ENCODE measurements around the gene BCL2L14. TPM values are rescaled to one million over a fixed set of nuclear protein-coding genes. Genes with fewer than 3 reads are reported as not detected.

Gene BCL2L14, protein sequence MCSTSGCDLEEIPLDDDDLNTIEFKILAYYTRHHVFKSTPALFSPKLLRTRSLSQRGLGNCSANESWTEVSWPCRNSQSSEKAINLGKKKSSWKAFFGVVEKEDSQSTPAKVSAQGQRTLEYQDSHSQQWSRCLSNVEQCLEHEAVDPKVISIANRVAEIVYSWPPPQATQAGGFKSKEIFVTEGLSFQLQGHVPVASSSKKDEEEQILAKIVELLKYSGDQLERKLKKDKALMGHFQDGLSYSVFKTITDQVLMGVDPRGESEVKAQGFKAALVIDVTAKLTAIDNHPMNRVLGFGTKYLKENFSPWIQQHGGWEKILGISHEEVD
- not detected in 2 replicates for total RNA-seq

DNA sequence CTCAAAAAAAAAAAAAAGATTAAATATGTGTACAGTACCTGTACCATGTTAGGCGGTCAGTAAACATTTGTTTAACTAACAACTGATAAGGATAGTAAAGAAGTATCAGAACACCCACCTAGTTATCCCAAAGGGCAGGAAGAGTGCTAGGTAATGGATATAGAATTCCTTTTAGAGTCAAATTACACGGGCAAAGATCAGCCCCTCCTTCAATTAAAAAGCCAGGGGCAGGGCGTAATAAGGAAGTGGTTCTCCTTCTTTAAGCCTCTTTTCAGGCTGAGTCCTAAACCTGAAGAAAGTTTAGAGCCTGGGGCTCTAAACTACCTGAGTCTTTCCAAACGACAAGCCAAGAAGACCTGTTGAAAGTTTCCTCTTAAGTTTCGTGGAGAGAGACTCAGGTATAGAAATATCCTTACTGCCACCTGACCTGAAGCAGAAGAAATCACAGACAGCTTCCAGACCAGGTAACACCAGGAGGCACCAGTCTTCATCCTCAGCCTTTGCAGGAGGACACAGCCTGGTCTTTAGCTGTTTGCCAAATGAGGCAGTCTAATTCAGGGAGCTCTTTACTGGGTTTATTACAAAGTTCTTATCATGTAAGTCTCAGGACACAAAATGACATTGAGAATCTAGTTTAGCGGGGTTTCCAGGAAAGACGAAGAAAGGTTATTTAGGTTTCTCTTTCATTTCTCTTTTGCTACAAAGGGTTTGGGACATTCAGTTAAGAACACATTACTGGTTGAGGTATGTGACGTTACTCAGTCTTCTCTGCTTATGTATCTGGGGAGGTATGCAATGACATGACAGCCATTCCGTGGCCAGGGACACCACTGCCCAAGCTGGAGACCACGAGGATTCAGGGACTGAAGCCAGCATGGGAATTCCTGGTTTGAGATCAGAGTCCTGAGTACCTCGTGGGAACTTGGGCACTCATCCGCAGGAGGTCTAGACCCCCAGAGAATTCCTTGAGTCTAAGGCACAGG, at the start of gene BCL2L14:
Gene BCL2L14 (plus strand): TSS at position 266 of the 983 bp plus-strand sequence. CDS start 8,367 bp downstream, outside the sequence.
- no peak for DNase-seq (ENCODE audit: low read depth, low spot score)

DNA sequence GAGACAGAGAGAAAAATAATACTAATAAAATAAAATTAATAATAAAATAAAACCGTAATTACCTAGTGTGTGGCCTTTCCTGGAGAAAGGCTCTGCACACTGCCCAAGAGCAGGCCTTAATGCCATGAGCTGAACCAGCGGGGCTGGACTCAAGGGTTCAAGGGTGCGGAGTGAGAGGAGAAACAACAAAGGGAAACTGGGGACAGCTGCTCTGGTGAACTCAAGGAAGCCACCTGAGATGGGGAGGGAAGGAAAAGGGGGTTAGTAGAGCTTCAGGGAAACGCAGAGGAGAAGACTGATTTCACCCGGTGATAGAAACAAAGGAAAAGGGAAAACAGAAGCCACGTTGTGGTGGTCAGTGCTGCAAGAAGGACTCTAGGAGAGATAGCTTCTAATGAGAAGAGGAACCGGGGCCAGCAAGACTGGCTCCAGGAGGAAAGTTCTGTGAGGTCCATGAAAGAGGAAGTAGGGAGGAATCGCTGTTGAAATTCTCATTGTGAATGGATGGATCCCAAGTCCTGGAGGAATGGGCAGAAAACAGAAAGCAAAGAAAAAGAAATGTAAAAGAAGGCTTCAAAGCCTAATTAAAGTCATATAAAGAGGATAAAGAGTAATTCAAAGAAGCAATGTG, 48.3 kb upstream of the BCL2L14 start:
- DNase-seq (ENCODE audit: low read depth, low spot score) = no peak

DNA sequence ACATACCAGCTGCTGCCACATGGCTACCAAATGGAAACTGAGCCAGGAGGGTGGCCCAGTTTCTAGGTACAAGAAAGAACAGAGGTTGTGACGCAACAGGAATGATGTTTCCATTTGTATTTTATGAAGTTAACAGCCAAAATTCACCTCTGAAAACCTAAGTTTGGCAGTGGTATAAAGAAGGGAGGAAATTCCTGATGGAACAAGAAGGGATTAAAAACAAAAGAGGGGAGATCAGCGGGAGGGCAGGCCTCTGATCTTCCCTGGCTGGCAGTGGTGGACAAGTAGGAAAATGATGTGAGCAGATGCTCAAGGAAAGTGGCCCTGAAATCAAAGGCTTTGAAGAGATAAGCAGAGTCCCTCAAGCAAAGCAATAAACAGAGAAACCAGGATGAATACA, 47.3 kb upstream of the BCL2L14 start:
- DNase-seq (ENCODE audit: low read depth, low spot score) = no peak

DNA sequence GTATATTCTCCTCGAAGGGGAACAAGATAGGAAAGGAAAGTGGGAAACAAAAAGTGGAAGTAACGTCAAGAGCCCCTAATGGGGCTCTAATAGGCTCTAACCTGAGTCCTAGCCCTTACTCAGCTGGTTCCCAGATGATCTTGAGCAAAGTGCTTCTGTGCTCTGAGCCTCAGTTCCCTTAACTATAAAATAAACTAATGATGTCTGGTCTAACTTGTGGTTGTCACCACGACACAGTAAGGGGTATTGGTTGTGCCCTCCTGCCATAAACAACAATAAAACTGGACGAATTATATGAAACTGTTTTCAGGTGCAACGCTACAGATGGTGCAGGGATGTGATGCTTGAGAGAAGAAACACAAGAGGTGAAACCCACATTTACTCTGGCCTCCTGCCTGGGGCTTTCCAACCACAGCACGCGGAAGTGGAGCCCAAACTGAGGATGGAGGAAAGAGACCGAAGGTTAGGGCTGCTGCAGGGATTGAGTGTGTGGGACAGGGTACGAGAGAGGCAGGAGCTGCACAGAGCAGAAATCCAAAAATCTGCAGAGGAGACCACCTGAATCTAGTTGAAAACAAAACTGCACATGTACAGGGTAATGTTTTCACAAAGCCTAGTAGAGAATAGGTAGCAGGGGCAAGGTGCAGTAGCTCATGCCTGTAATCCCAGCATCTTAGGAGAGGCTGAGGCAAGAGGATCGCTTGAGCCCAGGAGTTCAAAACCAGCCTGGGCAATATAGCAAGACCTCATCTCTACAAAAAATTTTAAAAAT, 45.6 kb upstream of the BCL2L14 start:
- DNase-seq (ENCODE audit: low read depth, low spot score) = no peak

DNA sequence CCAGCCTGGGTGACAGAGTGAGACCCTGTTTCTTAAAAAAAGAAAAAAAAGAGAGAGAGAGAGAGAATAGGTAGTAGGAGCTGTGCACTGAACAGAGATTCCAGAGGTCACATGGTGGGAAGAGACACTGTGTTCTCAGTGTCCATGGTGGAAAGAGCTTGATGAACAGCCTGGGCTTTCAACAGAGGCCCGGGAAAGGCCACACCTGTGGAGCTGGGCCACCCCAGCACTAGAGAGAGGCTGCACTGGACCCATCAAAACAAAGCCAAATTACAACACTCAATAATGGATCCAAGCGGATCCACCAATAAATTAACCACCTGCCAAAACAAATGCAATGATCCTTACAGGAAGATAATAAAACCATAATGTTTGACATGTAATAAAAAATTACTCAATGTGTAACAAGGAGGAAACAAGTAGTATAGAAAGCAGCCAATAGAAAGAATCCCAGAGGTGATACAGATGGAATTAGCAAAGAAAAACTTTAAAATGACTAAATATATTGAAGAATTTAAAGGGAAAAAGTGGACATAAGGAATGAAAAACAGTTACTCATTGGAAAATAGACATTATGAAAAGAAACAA, 44.8 kb upstream of the BCL2L14 start:
- DNase-seq (ENCODE audit: low read depth, low spot score) = no peak

DNA sequence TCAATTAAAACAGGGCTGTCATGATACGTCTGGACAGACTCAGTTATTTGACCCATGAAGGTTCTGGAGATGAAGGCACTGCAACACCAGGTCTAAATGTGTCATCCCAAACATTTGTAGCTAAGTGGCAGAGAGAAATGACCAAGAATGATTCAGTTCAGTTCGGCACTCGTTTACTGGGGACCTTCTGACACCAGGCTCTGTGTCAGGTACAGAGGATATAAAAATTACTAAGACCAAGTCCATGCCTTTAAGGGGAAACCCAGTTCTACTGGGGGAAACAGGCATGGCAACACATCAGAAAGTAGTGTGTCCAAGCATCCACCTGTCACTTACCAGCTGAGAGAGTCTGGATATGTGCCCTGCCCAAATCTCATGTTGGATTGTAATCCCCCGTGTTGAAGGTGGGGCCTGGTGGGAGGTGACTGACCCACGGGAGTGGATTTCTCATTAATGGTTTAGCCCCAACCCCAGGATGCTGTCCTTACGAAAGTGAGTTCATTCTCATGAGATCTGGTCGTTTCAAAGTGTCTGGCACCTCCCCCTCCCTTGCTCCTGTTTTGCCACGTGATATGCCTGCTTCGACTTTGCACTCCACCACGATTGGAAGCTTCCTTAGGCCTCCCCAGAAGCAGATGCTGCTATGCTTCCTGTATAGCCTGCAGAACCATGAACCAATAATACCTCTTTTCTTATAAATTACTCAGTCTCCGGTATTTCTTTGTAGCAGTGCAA, 41.9 kb upstream of the BCL2L14 start:
- no peak for DNase-seq (ENCODE audit: low read depth, low spot score)

DNA sequence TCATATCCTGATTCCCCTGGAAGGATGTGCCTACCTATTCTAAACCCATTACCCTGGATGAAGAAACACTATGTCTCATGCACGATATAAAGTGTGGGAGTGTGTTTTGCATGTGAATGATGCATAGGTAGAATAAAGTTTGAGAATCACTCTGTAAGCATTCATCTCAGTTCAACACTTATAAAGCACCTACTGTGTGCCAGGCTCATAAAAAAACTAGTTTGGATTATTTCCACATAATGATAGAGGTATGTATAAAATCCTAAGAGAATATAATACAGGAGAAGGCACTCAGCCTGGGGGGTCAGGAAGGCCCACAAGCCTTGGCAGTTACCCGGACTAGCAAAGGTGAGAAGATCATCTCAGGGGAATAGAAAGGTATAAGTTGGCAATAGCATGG, 41.1 kb upstream of the BCL2L14 start:
- DNase-seq (ENCODE audit: low read depth, low spot score) = no peak

DNA sequence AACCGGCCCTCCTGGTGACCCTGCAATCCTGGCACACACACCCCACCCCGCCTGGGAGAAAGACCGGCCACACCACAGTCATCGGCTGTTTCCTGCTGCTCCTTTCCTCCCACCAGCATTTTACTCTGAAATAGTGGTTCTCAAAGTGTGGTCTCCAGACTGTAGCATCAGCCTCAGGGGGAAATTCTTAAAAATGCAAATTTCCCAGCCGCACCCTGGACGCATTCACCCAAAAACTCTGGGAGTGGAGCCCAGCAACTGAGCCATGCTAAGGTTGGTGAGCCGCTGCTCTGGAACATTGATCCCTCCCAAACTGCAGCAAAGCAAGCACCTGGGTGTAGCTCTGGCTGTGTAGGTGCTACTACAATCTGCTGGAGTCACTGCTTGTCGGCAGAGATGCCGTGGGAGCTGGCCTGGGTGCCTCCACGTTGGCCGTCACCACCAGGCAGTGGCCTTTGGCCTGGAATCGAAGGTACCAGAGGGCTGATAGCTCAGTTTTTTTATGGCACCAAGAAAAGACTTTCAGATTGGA, 38.4 kb upstream of the BCL2L14 start:
- DNase-seq (ENCODE audit: low read depth, low spot score) = no peak

DNA sequence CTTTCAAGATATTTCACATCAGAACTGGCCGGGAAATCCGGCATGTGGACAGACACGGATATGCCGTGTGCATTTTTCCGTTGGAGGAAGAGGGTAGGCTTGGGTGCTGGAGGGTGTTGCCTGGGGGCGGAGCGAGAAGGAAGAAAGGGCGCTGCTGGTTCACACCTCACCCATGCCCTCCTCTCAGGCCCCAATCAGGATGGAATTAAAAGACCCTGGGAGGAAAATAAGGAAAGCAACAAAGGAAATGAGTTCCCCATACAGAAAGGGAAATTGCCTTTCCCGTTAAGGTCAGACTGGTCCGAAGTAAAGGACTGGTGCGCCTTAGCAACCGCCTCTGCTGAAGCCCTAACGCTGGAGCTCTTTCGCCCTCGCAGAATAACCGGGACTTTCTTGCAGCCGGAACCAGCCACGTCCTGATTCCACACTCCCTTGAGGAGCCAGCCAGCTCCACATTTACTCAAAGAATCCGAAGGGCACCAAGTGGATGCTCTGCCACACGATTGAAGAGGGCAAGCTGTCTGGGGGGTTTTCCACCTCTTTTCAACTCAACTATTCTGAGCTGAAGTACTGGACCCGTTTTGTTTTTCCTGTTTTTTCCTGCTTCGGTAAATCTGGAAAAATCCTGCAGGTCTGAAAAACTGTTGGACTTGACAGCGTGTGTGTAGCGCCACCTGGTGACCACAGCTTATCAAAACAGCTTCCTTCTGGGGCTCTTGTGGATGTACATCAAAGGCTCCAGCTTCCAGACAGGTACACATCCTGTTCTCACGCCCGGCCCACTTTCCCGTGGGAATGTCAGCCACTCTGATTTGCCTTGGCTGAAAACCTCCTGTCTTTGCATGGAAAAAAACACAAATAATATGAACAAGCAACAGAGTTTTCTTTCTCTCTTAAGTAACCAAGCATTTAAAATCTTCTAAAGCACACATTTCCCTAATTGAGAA, 37.6 kb upstream of the BCL2L14 start:
- DNase-seq (ENCODE audit: low read depth, low spot score) = peak; percentile 67

DNA sequence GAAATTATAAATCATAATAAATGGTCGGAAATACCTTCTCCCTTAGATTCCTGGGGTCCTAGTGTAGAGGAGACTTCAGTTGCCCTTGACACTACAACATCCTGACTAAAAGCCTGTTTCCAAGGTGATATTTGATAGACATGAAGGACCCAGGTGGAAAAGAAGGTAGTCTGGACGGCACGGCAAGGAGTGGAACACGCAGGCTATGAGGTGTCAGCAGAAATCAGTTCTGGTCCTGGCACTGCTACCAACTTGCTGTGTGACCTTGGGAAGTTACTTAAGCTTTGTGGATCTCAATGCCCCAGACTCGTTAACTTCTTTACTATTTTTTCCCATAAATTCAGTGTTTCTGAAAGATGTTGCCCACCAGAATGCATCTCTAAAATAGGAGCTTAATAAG, 36.9 kb upstream of the BCL2L14 start:
- DNase-seq (ENCODE audit: low read depth, low spot score) = no peak

DNA sequence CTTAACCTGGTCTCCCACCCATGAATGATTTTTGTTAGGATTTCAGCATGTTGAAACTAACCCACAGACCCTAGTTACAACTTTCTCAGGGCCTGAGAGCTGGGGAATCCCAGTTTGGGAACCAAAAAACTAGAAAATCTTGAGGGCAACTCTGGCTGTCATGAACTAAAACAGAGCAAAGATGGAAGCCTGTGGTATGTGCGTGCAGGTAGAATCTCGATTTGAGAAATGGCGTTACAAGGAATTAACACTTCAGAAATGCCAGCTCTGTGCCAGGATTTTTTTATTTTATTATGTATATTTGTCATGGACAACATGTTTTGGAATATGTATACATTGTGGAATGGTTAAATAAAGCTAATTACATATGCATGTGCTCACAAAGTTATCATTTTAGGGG, 36.4 kb upstream of the BCL2L14 start:
- no peak for DNase-seq (ENCODE audit: low read depth, low spot score)

DNA sequence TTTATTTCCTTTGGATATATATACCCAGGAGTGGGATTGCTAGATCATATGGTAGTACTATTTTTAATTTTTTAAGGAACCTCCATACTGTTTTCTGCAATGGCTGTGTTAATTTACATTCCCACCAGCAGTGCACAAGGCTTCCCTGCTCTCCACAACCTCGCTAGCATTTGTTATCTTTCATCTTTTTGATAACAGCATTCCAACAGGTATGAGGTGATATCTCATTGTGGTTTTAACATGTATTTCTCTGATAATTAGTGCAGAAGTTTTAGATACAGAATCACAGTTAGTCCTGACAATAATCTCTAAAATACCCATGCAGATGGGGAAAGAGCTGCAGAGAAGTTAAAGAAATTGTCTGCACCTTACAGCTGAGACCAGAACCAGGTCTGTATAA, 35.5 kb upstream of the BCL2L14 start:
- no peak for DNase-seq (ENCODE audit: low read depth, low spot score)

DNA sequence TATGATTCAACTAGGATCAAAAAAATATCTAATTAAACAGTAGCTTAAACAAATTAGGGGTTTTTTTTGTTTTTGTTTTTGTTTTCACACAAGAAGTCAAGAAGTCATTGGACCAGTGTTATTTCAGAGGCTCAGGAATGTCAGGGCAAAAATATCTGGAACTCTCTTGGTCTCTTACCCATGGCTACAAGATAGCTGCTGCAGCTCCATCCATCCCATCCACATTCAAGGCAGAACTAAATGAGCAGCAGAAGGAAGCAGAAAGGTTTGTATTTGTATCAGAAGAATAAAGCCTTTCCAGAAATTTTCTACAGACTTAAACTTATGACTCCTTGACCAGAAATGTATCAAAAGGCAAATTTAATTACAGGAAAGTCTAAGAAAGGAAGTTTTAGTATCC, 33.8 kb upstream of the BCL2L14 start:
- no peak for DNase-seq (ENCODE audit: low read depth, low spot score)

DNA sequence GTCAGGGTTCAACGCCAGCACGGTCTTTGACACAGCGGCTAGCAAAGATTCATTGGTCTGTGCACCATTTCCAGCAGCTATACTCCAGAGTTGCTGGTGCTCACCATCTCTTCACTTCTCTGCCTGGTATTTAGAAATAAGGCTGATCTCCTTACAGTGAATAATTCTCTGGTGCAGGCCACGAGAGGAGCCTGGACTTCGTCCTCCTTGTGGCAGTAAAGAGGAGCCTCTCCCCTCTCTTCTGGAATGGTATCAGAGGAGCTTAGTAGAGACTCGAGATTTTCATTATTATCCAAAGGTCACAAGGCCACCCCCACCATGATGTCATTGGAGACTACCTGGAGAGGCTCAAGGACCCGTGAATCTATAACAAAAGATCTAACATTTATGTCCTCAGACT, 30.8 kb upstream of the BCL2L14 start:
- no peak for DNase-seq (ENCODE audit: low read depth, low spot score)

DNA sequence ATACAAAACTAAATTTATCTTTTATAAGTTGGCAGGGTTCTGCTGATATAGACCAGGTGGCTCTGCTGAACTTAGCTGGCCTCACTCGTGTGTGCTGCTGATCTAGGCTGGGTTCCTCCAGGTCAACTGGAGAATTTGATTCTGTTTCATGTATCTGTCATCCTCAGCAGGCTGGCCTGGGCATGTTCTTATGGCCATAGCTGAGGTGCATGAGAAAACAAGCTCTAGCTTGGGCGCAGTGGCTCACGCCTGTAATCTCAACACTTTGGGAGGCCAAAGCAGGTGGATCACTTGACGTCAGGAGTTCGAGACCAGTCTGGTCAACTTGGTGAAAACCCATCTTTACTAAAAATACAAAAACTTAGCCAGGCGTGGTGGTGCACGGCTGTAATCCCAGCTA, 24.3 kb upstream of the BCL2L14 start:
- DNase-seq (ENCODE audit: low read depth, low spot score) = no peak

DNA sequence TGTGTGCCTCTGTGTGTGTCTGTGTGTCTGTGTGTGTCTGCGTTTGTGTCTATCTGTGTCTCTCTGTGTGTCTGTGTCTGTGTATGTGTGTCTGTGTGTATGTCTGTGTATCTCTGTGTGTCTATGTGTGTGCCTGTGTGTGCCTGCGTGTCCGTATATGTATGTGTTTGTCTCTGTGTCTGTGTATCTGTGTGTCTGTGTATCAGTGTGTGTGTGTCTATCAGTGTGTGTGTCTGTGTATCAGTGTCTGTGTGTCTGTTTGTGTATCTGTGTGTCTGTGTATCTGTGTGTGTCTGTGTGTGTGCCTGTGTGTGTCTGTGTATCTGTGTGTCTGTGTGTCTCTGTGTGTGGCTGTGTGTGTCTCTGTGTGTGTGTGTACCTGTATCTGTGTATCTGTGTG, 23.1 kb upstream of the BCL2L14 start:
- no peak for DNase-seq (ENCODE audit: low read depth, low spot score)

DNA sequence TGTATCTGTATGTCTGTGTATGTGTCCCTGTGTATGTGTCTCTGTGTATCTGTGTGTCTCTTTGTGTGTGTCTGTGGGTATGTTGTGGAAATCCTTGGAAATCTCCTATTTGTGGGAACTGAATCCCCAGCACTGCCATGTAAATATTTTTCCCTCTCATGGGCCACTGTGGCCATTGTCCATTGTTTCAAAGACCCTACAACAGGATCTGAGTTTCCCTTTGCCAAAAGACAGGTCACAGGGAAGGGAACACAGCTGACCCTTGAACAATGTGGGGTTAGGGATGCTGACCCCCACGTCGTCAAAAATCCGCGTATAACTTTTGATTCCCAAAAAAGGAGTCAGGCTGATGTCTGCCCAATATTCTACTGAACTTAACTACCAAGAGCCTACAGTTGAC, 22.5 kb upstream of the BCL2L14 start:
- no peak for DNase-seq (ENCODE audit: low read depth, low spot score)

DNA sequence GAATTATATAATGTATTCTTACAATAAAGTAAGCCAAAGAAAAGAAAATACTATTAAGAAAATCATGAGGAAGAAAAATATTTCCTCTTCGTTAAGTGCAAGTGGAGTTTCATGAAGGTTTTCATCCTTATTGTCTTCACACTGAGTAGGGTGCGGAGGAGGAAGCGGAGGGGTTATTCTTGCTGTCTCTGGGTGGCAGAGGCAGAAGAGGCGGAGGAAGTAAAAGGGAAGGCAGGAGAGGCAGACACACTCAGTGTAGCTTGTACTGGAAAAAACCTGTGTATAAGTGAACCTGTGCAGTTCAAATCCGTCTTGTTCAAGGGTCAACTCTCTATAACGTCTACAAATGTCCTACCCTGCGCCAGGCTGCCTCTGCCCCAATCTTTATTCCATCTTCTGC, 22.0 kb upstream of the BCL2L14 start:
- DNase-seq (ENCODE audit: low read depth, low spot score) = no peak

DNA sequence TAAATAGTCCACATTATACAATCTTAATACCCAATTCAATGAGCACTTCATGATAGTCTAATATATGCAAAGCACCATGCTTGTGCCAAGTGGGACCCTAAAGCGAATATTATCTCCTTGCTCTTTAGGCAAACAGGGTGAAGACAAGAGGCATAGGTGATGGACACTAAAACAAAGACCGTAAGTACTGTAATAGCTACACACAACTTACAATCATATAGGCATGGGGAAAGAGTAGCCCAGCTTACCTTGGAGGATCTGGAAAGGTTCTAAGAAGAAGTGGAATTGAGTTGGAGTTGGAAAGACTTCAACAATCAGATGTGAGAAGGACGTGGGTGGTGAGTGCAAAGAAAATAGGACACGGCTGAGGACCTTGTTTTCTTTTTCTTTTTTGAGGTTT, 19.1 kb upstream of the BCL2L14 start:
- DNase-seq (ENCODE audit: low read depth, low spot score) = no peak
